GM12875 (cell line): ENCODE results near the gene NPTX2.

ENCODE experiments used
- H3K4me3 ChIP-seq: one replicate; pipeline ENCODE4 v1.5.1; 2011; ENCODE audit warnings: low read depth, low read length, control low read depth
- TF ChIP-seq, protein P1 (sequence below): IDR thresholded peaks from 2 replicates; pipeline ENCODE4 v1.5.1; 2011; ENCODE audit warnings: low read depth, mild to moderate bottlenecking, control low read depth, inconsistent platforms, low read length, moderate library complexity, borderline replicate concordance; ENCODE audit not compliant: insufficient read depth

Gene NPTX2

GRCh38 chr7:98599886-98600285 is 17.2 kb upstream of the NPTX2 start:
- no peak overlapping the region for H3K4me3 ChIP-seq
- TF ChIP-seq, protein P1, sequence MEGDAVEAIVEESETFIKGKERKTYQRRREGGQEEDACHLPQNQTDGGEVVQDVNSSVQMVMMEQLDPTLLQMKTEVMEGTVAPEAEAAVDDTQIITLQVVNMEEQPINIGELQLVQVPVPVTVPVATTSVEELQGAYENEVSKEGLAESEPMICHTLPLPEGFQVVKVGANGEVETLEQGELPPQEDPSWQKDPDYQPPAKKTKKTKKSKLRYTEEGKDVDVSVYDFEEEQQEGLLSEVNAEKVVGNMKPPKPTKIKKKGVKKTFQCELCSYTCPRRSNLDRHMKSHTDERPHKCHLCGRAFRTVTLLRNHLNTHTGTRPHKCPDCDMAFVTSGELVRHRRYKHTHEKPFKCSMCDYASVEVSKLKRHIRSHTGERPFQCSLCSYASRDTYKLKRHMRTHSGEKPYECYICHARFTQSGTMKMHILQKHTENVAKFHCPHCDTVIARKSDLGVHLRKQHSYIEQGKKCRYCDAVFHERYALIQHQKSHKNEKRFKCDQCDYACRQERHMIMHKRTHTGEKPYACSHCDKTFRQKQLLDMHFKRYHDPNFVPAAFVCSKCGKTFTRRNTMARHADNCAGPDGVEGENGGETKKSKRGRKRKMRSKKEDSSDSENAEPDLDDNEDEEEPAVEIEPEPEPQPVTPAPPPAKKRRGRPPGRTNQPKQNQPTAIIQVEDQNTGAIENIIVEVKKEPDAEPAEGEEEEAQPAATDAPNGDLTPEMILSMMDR = no peak

- TF ChIP-seq, protein P1 = no peak
- no peak overlapping the region for H3K4me3 ChIP-seq
These were observed 14.2 kb upstream of the NPTX2 start for GRCh38 chr7:98602755-98603398.

DNA sequence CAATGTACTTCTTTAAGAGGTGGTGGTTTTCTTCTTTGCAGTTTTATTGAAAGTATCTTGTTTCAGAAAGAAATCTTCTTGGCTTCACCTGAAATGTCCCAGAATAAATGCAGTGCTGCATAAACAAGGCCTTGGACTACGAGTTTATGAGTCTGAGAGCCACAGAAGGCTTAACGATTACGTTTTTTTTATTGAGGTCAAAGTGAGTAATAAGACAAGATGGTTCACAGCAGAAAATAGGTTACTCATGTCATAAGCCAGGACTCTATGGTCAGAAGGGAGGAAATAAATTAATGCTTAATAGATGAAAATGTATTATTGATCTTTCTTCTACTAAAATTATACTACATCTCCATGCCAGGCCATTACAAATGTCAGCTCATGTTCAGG is 13.7 kb upstream of the NPTX2 start:
- TF ChIP-seq, protein P1 = no peak
- no peak overlapping the region for H3K4me3 ChIP-seq

- TF ChIP-seq, protein P1 = no peak
- no peak overlapping the region for H3K4me3 ChIP-seq
These were observed 3.3 kb upstream of the NPTX2 start for GRCh38 chr7:98613601-98614425.

GRCh38 chr7:98616381-98617050 is 569 bp upstream of the NPTX2 start:
- H3K4me3 ChIP-seq = no peak overlapping the region
- TF ChIP-seq, protein P1 = no peak

- no peak overlapping the region for H3K4me3 ChIP-seq
These were observed 904 bp downstream of the NPTX2 start for GRCh38 chr7:98617960-98618418.

More at GRCh38 chr7:98617960-98618418, 904 bp downstream of the NPTX2 start:
- TF ChIP-seq, protein P1 = no peak
